Smooth muscle cell (in vitro differentiated cells): ENCODE data around the gene LRRFIP1. TPM values are rescaled to one million over a fixed set of nuclear protein-coding genes. Genes with fewer than 3 reads are reported as not detected.
"Not testable (repeated sequence)": the region's sequence is repeated elsewhere in the genome, so short reads cannot be mapped to it uniquely, and the experiment has no call there.

Experiments
- DNase-seq: peaks from one replicate; lab custom pipeline; 2025; ENCODE audit not compliant: unreplicated experiment; lab: John Stamatoyannopoulos, UW
- H2AFZ ChIP-seq: fragments of 200-600 bp; sonication (generic); 2 replicates; pipeline ENCODE4 v1.6.0; 2016; ENCODE audit warnings: antibody characterized with exemption, low read depth, mild to moderate bottlenecking
- H3F3A ChIP-seq: fragments of 200-600 bp; sonication (generic); 2 replicates; pipeline ENCODE4 v1.6.0; 2017; ENCODE audit warnings: antibody characterized with exemption, low read depth
- H3K27ac ChIP-seq: fragments of 200-600 bp; sonication (generic); 2 replicates; pipeline ENCODE4 v1.5.1; 2016; ENCODE audit warnings: low read depth, mild to moderate bottlenecking
- H3K27me3 ChIP-seq: fragments of 200-600 bp; sonication (generic); 2 replicates; pipeline ENCODE4 v1.6.1; 2016; ENCODE audit warnings: low read depth, mild to moderate bottlenecking
- H3K36me3 ChIP-seq: fragments of 200-600 bp; sonication (generic); 2 replicates; pipeline ENCODE4 v1.5.1; 2016; ENCODE audit warnings: low read depth
- H3K4me1 ChIP-seq: fragments of 200-600 bp; sonication (generic); 2 replicates; pipeline ENCODE4 v1.5.1; 2016; ENCODE audit warnings: low read depth
- H3K4me2 ChIP-seq: fragments of 200-600 bp; sonication (generic); 2 replicates; pipeline ENCODE4 v1.6.0; 2016; ENCODE audit warnings: mild to moderate bottlenecking
- H3K4me3 ChIP-seq: fragments of 200-600 bp; sonication (generic); 2 replicates; pipeline ENCODE4 v1.5.1; 2016; ENCODE audit warnings: mild to moderate bottlenecking
- H3K79me2 ChIP-seq: fragments of 200-600 bp; sonication (generic); 2 replicates; pipeline ENCODE4 v1.6.0; 2016; ENCODE audit warnings: low read depth, mild to moderate bottlenecking
- H3K9ac ChIP-seq: fragments of 200-600 bp; sonication (generic); 2 replicates; pipeline ENCODE4 v1.6.0; 2016; ENCODE audit warnings: low read depth
- H3K9me3 ChIP-seq: fragments of 200-600 bp; sonication (generic); replicated peaks from 2 replicates; pipeline ENCODE4 v1.5.1; 2016; ENCODE audit warnings: low read depth
- H4K20me1 ChIP-seq: fragments of 200-600 bp; sonication (generic); 2 replicates; pipeline ENCODE4 v1.6.0; 2016; ENCODE audit warnings: low read depth
- WGBS: methylation state at CpG from one replicate; pipeline ENCODE4 v1.1.7; 2016; ENCODE audit warnings: low lambda C conversion rate; 5-methylcytosine and 5-hydroxymethylcytosine counted together
- polyA plus RNA-seq: library from polyadenylated mRNA; unstranded; fragments of >200 nt; fragmentation: Nextera tagmentation; extraction: Ambion mirVana; gene quantifications from 2 replicates; pipeline ENCODE4 v1.2.1, GENCODE V29; 2016
- total RNA-seq: library from RNA; depleted of rRNA; stranded (reverse); fragments of >200 nt; gene quantifications from 2 replicates; pipeline ENCODE4 v1.2.3, GENCODE V29; 2014
- TF ChIP-seq, protein P1 (sequence below): fragments of 200-600 bp; sonication (generic); IDR thresholded peaks from 2 replicates; pipeline ENCODE4 v1.5.1; 2017; ENCODE audit warnings: borderline replicate concordance, mild to moderate bottlenecking, antibody characterized with exemption; ENCODE audit not compliant: insufficient read depth, poor library complexity, severe bottlenecking

The LRRFIP1 gene
- total and polyA plus RNA-seq, 2 experiments from 2014 or later = 36.2 to 65.1 TPM

DNA sequence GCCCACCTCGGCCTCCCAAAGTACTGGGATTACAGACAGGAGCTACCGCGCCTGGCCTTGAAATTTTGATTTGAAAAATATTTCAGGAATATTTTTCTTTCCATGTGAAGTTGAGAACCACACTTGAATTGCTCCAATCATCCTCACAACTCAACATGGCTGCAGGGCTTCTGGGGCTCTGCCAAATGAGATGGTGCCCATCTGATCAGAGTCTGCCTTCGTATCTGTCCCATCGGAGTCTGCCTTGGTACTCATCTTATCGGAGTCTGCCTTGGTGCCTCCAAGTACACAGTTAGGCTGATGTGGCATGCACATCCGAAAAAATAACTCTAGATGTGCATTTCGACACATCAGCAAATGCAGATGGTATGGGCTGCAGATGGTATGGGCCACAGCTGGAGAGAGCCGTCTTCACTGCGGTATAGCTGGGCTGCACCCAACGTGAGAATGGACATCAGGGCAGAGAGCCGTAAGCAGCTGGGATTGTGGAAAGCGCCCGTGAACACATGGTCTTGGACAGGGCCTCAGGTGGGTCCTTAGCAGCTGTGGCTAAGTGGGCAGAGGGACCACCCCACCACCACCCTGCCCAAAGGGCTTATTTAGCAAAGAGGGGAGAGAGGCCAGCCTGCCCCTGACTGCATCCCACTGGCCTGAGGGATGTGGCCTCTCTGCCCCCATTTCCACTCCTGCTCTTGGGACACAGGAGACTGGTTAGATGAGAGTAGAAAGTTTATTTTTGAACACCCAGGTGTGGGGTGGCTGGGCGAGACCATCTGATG, 119.1 kb downstream of the LRRFIP1 start:
- Histone ChIP-seq H4K20me1 (peaks cover 56% of the 10 kb centered on the region), H3K4me1 (no peaks in the 10 kb centered on the region), H3K27ac (no peak overlapping the region), H3K27me3 (no peaks in the 10 kb centered on the region), H3K9me3 (no peaks in the 10 kb centered on the region), H2AFZ (no peak overlapping the region), H3K4me3 (no peak overlapping the region), H3K79me2 (peaks cover 13% of the 10 kb centered on the region), H3F3A (no peaks in the 10 kb centered on the region), H3K4me2 (no peak overlapping the region), H3K9ac (no peak overlapping the region), H3K36me3 (peaks cover 6% of the 10 kb centered on the region)
- DNase-seq = no peak
- 92% methylated on average over 15 of the region's 15 CpGs for WGBS
- TF ChIP-seq, protein P1, sequence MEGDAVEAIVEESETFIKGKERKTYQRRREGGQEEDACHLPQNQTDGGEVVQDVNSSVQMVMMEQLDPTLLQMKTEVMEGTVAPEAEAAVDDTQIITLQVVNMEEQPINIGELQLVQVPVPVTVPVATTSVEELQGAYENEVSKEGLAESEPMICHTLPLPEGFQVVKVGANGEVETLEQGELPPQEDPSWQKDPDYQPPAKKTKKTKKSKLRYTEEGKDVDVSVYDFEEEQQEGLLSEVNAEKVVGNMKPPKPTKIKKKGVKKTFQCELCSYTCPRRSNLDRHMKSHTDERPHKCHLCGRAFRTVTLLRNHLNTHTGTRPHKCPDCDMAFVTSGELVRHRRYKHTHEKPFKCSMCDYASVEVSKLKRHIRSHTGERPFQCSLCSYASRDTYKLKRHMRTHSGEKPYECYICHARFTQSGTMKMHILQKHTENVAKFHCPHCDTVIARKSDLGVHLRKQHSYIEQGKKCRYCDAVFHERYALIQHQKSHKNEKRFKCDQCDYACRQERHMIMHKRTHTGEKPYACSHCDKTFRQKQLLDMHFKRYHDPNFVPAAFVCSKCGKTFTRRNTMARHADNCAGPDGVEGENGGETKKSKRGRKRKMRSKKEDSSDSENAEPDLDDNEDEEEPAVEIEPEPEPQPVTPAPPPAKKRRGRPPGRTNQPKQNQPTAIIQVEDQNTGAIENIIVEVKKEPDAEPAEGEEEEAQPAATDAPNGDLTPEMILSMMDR = no peak

GRCh38 chr2:237747189-237747588, 119.8 kb downstream of the LRRFIP1 start:
- no peak for DNase-seq
- H3K9me3 ChIP-seq = no peaks in the 10 kb centered on the region
- H3K36me3 ChIP-seq = peaks cover 6% of the 10 kb centered on the region
- no peak overlapping the region for H3K27ac ChIP-seq
- 97% methylated on average over 9 of the region's 9 CpGs for WGBS
- no peak overlapping the region for H2AFZ ChIP-seq
- no peak overlapping the region for H3K4me2 ChIP-seq
- no peaks in the 10 kb centered on the region for H3K4me1 ChIP-seq
- no peaks in the 10 kb centered on the region for H3K27me3 ChIP-seq
- peaks cover 13% of the 10 kb centered on the region for H3K79me2 ChIP-seq
- no peaks in the 10 kb centered on the region for H3F3A ChIP-seq
- TF ChIP-seq, protein P1 = no peak
- H3K9ac ChIP-seq = no peak overlapping the region
- peaks cover 49% of the 10 kb centered on the region for H4K20me1 ChIP-seq
- H3K4me3 ChIP-seq = no peak overlapping the region

GRCh38 chr2:237749002-237749401, 121.6 kb downstream of the LRRFIP1 start:
- 91% methylated on average over 11 of the region's 11 CpGs for WGBS
- H4K20me1 ChIP-seq = peaks cover 36% of the 10 kb centered on the region
- H3K27me3 ChIP-seq = no peaks in the 10 kb centered on the region
- H3K36me3 ChIP-seq = peaks cover 6% of the 10 kb centered on the region
- no peaks in the 10 kb centered on the region for H3K9me3 ChIP-seq
- no peaks in the 10 kb centered on the region for H3F3A ChIP-seq
- H3K79me2 ChIP-seq = peaks cover 9% of the 10 kb centered on the region
- no peak overlapping the region for H2AFZ ChIP-seq
- H3K4me1 ChIP-seq = no peaks in the 10 kb centered on the region
- DNase-seq = no peak
- H3K9ac ChIP-seq = no peak overlapping the region
- no peak overlapping the region for H3K4me2 ChIP-seq
- TF ChIP-seq, protein P1 = no peak
- no peak overlapping the region for H3K27ac ChIP-seq
- no peak overlapping the region for H3K4me3 ChIP-seq

DNA sequence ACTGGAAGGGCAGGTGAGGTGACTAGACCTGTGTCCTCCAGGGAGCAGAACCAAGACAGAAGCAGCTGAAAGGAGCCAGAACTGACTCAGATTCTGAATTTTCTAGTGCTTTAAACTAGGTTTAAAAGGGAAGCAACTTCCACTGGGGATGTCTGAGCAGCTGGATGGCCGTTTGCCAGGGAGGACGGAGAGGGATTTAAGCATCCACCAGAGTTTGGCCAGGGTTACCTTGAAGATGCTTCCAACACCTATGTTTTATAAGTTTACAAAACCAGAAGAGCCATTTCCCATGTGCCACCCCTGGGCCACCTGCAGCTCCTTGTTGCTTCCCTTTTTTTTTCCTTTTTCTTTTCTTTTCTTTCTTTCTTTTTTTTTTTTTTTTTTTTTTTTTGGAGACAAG, 122.6 kb downstream of the LRRFIP1 start:
- H3K4me2 ChIP-seq = no peak overlapping the region
- no peak overlapping the region for H3K27ac ChIP-seq
- H3K4me1 ChIP-seq = no peaks in the 10 kb centered on the region
- H3K27me3 ChIP-seq = no peaks in the 10 kb centered on the region
- H3K9me3 ChIP-seq = no peaks in the 10 kb centered on the region
- peaks cover 6% of the 10 kb centered on the region for H3K36me3 ChIP-seq
- no peak for DNase-seq
- H2AFZ ChIP-seq = no peak overlapping the region
- no peak overlapping the region for H3K4me3 ChIP-seq
- H3K9ac ChIP-seq = no peak overlapping the region
- WGBS = 96% methylated on average over 2 of the region's 2 CpGs
- TF ChIP-seq, protein P1 = no peak
- H3F3A ChIP-seq = no peaks in the 10 kb centered on the region
- H3K79me2 ChIP-seq = peaks cover 9% of the 10 kb centered on the region
- peaks cover 38% of the 10 kb centered on the region for H4K20me1 ChIP-seq

DNA sequence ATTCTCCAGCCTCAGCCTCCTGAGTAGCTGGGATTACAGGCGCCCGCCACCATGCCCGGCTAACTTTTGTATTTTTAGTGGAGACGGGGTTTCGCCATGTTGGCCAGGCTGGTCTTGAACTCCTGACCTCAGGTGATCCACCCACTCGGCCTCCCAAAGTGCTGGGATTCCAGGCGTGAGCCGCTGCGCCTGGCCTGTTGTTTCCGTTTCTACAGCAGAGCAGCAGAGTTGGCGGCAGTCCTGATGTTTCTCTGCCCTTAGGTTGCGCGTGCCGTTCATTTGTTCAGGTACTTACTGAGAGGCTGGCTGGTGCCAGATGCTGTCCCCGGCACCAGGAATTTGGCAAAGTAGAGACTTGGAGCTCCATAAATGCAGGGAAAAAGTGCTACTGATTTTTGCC, 123.1 kb downstream of the LRRFIP1 start:
- H3K9me3 ChIP-seq, H3F3A ChIP-seq, H3K79me2 ChIP-seq, H3K9ac ChIP-seq, H3K4me1 ChIP-seq, H3K4me2 ChIP-seq, DNase-seq, H3K27ac ChIP-seq, H3K27me3 ChIP-seq, H2AFZ ChIP-seq, H3K4me3 ChIP-seq, H3K36me3 ChIP-seq: not testable (repeated sequence)
- H4K20me1 ChIP-seq = peaks cover 34% of the 10 kb centered on the region
- WGBS = 97% methylated on average over 15 of the region's 15 CpGs
